DOHH2 (cell line): ENCODE results near the gene LRRC1.

Experiments
- CTCF ChIP-seq: fragments of 200-600 bp; sonication (generic); IDR thresholded peaks from one replicate; pipeline ENCODE4 v1.5.1; 2014; ENCODE audit warnings: antibody characterized with exemption, mild to moderate bottlenecking, low read depth, low read length; ENCODE audit not compliant: poor library complexity, severe bottlenecking
- EZH2phosphoT487 ChIP-seq: fragments of 200-600 bp; sonication (generic); IDR thresholded peaks from 2 replicates; pipeline ENCODE4 v1.6.1; 2017; ENCODE audit warnings: borderline replicate concordance, mild to moderate bottlenecking, antibody characterized with exemption, low read length, moderate library complexity, mixed read lengths

GRCh38 chr6:53934023-53934422 lies 139.2 kb downstream of the LRRC1 start:
- no peak for TF ChIP-seq CTCF
- TF ChIP-seq EZH2phosphoT487, result no peak
